Keratinocyte (primary cell): ENCODE measurements around the gene FAM114A1.

Source experiments
- EZH2 ChIP-seq: IDR thresholded peaks from one replicate; pipeline ENCODE4 v1.6.1; 2012; ENCODE audit warnings: inconsistent platforms, mild to moderate bottlenecking, low read length, moderate library complexity
- TF ChIP-seq, protein P1 (sequence below), 3 experiments: IDR thresholded peaks in 1 of 3; conservative IDR thresholded peaks in 1 of 3; optimal IDR thresholded peaks in 1 of 3; 2 replicates in 2 of 3; 3 replicates in 1 of 3; pipeline versions ENCODE3 to v1.5.1; 2011; ENCODE audit warnings: low read length in 3 of 3, mild to moderate bottlenecking in 3 of 3, moderate library complexity in 2 of 3, control low read depth in 1 of 3, inconsistent platforms in 1 of 3; ENCODE audit not compliant: insufficient read depth in 2 of 3; ENCODE audit errors: extremely low read depth in 1 of 3

DNA sequence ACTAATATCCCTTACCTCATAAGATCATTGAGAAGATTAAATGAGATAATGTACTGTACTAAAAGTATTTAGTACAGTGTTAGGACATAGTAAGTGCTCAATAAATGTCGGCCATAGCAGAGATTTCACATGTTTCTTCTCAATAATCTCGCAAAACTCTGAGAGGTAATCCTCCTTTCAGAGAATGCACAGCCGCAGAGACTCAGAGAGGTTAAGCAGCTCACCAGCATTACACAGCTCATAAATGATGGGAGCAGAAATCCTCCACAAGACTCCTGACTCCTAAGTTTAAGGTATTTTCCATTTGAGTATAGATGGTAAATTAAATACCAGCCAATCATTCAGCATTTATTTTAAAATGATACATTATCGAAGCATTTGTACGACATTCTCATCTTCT lies 34.6 kb downstream of the FAM114A1 start:
- TF ChIP-seq, protein P1, sequence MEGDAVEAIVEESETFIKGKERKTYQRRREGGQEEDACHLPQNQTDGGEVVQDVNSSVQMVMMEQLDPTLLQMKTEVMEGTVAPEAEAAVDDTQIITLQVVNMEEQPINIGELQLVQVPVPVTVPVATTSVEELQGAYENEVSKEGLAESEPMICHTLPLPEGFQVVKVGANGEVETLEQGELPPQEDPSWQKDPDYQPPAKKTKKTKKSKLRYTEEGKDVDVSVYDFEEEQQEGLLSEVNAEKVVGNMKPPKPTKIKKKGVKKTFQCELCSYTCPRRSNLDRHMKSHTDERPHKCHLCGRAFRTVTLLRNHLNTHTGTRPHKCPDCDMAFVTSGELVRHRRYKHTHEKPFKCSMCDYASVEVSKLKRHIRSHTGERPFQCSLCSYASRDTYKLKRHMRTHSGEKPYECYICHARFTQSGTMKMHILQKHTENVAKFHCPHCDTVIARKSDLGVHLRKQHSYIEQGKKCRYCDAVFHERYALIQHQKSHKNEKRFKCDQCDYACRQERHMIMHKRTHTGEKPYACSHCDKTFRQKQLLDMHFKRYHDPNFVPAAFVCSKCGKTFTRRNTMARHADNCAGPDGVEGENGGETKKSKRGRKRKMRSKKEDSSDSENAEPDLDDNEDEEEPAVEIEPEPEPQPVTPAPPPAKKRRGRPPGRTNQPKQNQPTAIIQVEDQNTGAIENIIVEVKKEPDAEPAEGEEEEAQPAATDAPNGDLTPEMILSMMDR (optimal IDR thresholded peaks at IDR 0.05 in 1 of 3, IDR thresholded peaks at IDR 0.05 in 1 of 3, conservative IDR thresholded peaks at IDR 0.05 in 1 of 3; ENCODE audit: extremely low read depth in 1 of 3, insufficient read depth in 2 of 3, low read length in 3 of 3), result no peak
- TF ChIP-seq EZH2, result no peak
